WTC11 (cell line): Measurements from ENCODE around the gene TEX50. TPM values are rescaled to one million over a fixed set of nuclear protein-coding genes. Genes with fewer than 3 reads are reported as not detected.

Experiments used
- ATAC-seq: fragments of 200-7000 bp; cut with Tn5 transposase; 2 replicates; pipeline ENCODE4 v1.10.0; 2021; ENCODE audit warnings: mild to moderate bottlenecking, moderate library complexity
- CTCF ChIA-PET: fragments of 300-600 bp; sonication (Branson Sonifier 250); formaldehyde crosslinking; loops from one replicate; lab custom pipeline; 2021; ENCODE audit warnings: antibody characterized with exemption; lab: Charles Lee
- POLR2A ChIA-PET: fragments of 350-600 bp; sonication (Branson Sonifier 250); formaldehyde crosslinking; loops from one replicate; lab custom pipeline; 2021; ENCODE audit warnings: antibody characterized with exemption; lab: Charles Lee
- DNase-seq: peaks from one replicate; pipeline ENCODE4 v3.0.0; 2021; ENCODE audit warnings: low spot score
- H3K27ac Mint-ChIP-seq: 2 replicates; pipeline ENCODE4 v1.8.0; 2021; ENCODE audit warnings: mixed read lengths
- H3K27me3 Mint-ChIP-seq: 2 replicates; pipeline ENCODE4 v1.8.0; 2021; ENCODE audit warnings: low read depth, mild to moderate bottlenecking, moderate library complexity, mixed read lengths
- H3K36me3 Mint-ChIP-seq: 2 replicates; pipeline ENCODE4 v1.8.0; 2021; ENCODE audit warnings: mixed read lengths
- H3K4me1 Mint-ChIP-seq: 2 replicates; pipeline ENCODE4 v1.8.0; 2022; ENCODE audit warnings: mixed read lengths
- H3K4me3 Mint-ChIP-seq: 2 replicates; pipeline ENCODE4 v1.8.0; 2021; ENCODE audit warnings: mild to moderate bottlenecking, moderate library complexity, mixed read lengths
- H3K9me3 Mint-ChIP-seq: 2 replicates; pipeline ENCODE4 v1.8.0; 2021; ENCODE audit warnings: mixed read lengths
- ATF3 ChIP-seq: sonication (generic); formaldehyde crosslinking; conservative IDR thresholded peaks from 2 replicates; pipeline ENCODE4 v1.8.1; 2022; ENCODE audit warnings: mild to moderate bottlenecking, missing genetic modification reagents
- ESRRA ChIP-seq: sonication (generic); formaldehyde crosslinking; IDR thresholded peaks from 2 replicates; pipeline ENCODE4 v1.8.1; 2022; ENCODE audit warnings: mild to moderate bottlenecking, missing genetic modification reagents, borderline replicate concordance
- GTF2I ChIP-seq: fragments of 250-450 bp; sonication (Bioruptor Pico); conservative IDR thresholded peaks from 2 replicates; pipeline ENCODE4 v1.4.0; 2021; ENCODE audit warnings: mild to moderate bottlenecking
- IRF1 ChIP-seq: sonication (generic); formaldehyde crosslinking; IDR thresholded peaks from 2 replicates; pipeline ENCODE4 v1.8.0; 2023; ENCODE audit warnings: missing genetic modification reagents
- JUN ChIP-seq: sonication (generic); formaldehyde crosslinking; IDR thresholded peaks from 2 replicates; pipeline ENCODE4 v1.8.0; 2023; ENCODE audit warnings: mild to moderate bottlenecking, missing genetic modification reagents
- MLX ChIP-seq: sonication (generic); formaldehyde crosslinking; IDR thresholded peaks from 2 replicates; pipeline ENCODE4 v1.8.1; 2023; ENCODE audit warnings: mild to moderate bottlenecking, missing genetic modification reagents, moderate library complexity
- NFYB ChIP-seq: sonication (generic); formaldehyde crosslinking; conservative IDR thresholded peaks from 2 replicates; pipeline ENCODE4 v1.8.0; 2022; ENCODE audit warnings: low read depth, missing genetic modification reagents
- OVOL2 ChIP-seq: fragments of 250-450 bp; sonication (Bioruptor Pico); IDR thresholded peaks from 2 replicates; pipeline ENCODE4 v1.9.0; 2021; ENCODE audit warnings: mild to moderate bottlenecking, borderline replicate concordance
- RELA ChIP-seq: sonication (generic); formaldehyde crosslinking; IDR thresholded peaks from 2 replicates; pipeline ENCODE4 v1.8.1; 2022; ENCODE audit warnings: missing genetic modification reagents, mild to moderate bottlenecking, borderline replicate concordance
- STAT6 ChIP-seq: sonication (generic); formaldehyde crosslinking; conservative IDR thresholded peaks from 2 replicates; pipeline ENCODE4 v1.8.1; 2023; ENCODE audit warnings: mild to moderate bottlenecking, low read depth, missing genetic modification reagents, moderate library complexity
- TEAD1 ChIP-seq: sonication (generic); formaldehyde crosslinking; IDR thresholded peaks from 2 replicates; pipeline ENCODE4 v1.8.0; 2022; ENCODE audit warnings: mild to moderate bottlenecking, missing genetic modification reagents
- ZNF423 ChIP-seq: fragments of 250-450 bp; sonication (Bioruptor Pico); IDR thresholded peaks from 2 replicates; pipeline ENCODE4 v2.1.2; 2022; ENCODE audit warnings: mild to moderate bottlenecking, moderate library complexity
- total RNA-seq: library from RNA; stranded (reverse); gene quantifications from 3 replicates; pipeline ENCODE4 v1.2.3, GENCODE V29; 2021
- TF ChIP-seq, protein P1 (sequence below): sonication (generic); formaldehyde crosslinking; IDR thresholded peaks from 2 replicates; pipeline ENCODE4 v1.8.1; 2022; ENCODE audit warnings: low read depth, missing genetic modification reagents, borderline replicate concordance
- TF ChIP-seq, protein P2 (sequence below): fragments of 250-450 bp; sonication (Bioruptor Pico); conservative IDR thresholded peaks from 2 replicates; pipeline ENCODE4 v1.9.0; 2021; ENCODE audit warnings: mild to moderate bottlenecking
- TF ChIP-seq, protein P3 (sequence below): sonication (generic); formaldehyde crosslinking; IDR thresholded peaks from 2 replicates; pipeline ENCODE4 v1.8.0; 2023; ENCODE audit warnings: missing genetic modification reagents, mild to moderate bottlenecking, borderline replicate concordance

Gene TEX50
- total RNA-seq, 1 experiment from 2014 or later: not detected

GRCh38 chr1:173666646-173667045 is 31.5 kb downstream of the TEX50 start:
- H3K4me3 Mint-ChIP-seq: no peak overlapping the region
- TF ChIP-seq RELA (CRISPR knock-in tag) (no peak), ATF3 (CRISPR knock-in tag) (no peak), GTF2I (CRISPR knock-in tag) (no peak), STAT6 (CRISPR knock-in tag) (no peak), IRF1 (no peak), NFYB (CRISPR knock-in tag) (no peak), MLX (CRISPR knock-in tag) (no peak), JUN (no peak), TEAD1 (CRISPR knock-in tag) (no peak), OVOL2 (CRISPR knock-in tag) (no peak), ZNF423 (CRISPR knock-in tag) (no peak), ESRRA (CRISPR knock-in tag) (no peak)
- TF ChIP-seq, protein P1, sequence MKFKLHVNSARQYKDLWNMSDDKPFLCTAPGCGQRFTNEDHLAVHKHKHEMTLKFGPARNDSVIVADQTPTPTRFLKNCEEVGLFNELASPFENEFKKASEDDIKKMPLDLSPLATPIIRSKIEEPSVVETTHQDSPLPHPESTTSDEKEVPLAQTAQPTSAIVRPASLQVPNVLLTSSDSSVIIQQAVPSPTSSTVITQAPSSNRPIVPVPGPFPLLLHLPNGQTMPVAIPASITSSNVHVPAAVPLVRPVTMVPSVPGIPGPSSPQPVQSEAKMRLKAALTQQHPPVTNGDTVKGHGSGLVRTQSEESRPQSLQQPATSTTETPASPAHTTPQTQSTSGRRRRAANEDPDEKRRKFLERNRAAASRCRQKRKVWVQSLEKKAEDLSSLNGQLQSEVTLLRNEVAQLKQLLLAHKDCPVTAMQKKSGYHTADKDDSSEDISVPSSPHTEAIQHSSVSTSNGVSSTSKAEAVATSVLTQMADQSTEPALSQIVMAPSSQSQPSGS (CRISPR knock-in tag): no peak
- TF ChIP-seq, protein P2, sequence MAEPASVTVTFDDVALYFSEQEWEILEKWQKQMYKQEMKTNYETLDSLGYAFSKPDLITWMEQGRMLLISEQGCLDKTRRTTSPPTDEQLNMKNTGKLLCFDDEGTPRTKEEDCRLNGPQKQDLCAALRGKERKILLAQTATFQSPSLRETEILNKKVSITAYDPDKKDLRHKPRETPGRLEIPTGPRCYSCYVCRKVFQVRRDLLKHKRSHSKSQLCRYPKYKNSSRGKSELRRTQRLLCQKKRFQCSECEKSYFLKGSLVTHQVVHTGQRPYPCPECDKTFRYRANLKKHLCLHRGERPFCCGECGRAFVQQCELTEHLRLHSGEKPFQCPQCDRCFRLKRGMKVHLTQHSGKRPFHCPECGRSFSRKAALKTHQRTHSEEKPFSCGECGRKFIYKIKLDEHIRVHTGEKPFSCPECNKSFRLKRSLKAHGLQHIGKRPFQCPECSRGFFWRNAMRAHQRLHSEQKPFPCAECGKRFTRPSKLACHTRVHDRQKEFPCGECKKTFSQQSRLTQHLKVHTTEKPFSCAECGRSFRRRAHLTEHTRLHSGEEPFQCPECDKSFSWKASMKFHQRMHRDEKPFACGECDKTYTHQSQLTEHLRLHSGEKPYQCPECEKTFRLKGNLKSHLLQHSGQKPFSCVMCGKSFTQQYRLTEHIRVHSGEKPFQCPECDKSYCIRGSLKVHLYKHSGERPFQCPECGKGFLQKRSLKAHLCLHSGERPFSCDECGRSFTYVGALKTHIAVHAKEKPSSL (CRISPR knock-in tag): no peak
- TF ChIP-seq, protein P3, sequence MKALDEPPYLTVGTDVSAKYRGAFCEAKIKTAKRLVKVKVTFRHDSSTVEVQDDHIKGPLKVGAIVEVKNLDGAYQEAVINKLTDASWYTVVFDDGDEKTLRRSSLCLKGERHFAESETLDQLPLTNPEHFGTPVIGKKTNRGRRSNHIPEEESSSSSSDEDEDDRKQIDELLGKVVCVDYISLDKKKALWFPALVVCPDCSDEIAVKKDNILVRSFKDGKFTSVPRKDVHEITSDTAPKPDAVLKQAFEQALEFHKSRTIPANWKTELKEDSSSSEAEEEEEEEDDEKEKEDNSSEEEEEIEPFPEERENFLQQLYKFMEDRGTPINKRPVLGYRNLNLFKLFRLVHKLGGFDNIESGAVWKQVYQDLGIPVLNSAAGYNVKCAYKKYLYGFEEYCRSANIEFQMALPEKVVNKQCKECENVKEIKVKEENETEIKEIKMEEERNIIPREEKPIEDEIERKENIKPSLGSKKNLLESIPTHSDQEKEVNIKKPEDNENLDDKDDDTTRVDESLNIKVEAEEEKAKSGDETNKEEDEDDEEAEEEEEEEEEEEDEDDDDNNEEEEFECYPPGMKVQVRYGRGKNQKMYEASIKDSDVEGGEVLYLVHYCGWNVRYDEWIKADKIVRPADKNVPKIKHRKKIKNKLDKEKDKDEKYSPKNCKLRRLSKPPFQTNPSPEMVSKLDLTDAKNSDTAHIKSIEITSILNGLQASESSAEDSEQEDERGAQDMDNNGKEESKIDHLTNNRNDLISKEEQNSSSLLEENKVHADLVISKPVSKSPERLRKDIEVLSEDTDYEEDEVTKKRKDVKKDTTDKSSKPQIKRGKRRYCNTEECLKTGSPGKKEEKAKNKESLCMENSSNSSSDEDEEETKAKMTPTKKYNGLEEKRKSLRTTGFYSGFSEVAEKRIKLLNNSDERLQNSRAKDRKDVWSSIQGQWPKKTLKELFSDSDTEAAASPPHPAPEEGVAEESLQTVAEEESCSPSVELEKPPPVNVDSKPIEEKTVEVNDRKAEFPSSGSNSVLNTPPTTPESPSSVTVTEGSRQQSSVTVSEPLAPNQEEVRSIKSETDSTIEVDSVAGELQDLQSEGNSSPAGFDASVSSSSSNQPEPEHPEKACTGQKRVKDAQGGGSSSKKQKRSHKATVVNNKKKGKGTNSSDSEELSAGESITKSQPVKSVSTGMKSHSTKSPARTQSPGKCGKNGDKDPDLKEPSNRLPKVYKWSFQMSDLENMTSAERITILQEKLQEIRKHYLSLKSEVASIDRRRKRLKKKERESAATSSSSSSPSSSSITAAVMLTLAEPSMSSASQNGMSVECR: no peak
- no peak overlapping the region for H3K27ac Mint-ChIP-seq
- H3K27me3 Mint-ChIP-seq: no peaks in the 10 kb centered on the region
- peaks cover 10% of the 10 kb centered on the region for H3K9me3 Mint-ChIP-seq
- no peaks in the 10 kb centered on the region for H3K36me3 Mint-ChIP-seq
- peaks cover 24% of the 10 kb centered on the region for H3K4me1 Mint-ChIP-seq
- CTCF ChIA-PET: no interaction called here
- no peak for ATAC-seq
- POLR2A ChIA-PET: no interaction called here
- no peak for DNase-seq
